ENCODE measurements around the gene SCAPER.
"Not testable (repeated sequence)": the region's sequence is repeated elsewhere in the genome, so short reads cannot be mapped to it uniquely, and the experiment has no call there.

The SCAPER gene

GRCh38 chr15:76787273-76787672 is 117.9 kb downstream of the SCAPER start:
- DNase-seq (ENCODE audit: low spot score) = no peak

- DNase-seq (ENCODE audit: low spot score) = no peak
These were observed 128.2 kb downstream of the SCAPER start for GRCh38 chr15:76776969-76777368.

DNA sequence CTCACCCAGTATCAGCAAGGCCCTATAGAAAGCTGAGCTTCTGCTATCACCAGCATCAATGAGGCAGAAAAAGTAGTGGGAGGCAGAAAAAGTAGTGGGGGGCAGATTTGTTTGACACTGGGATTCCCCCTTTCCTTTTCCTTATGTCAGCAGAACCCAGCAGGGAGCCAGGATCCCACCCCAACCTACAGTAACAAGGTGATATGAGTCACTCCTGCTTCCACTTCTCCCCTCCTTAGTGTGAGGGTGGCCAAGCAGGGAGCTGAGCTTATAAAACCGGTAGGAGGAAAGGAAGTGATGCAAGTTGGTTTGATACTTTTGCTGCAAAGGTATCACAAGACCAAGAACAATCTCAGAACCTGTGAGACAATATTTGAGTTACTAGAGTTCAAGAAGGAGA is 128.7 kb downstream of the SCAPER start:
- DNase-seq (ENCODE audit: low spot score) = no peak

- DNase-seq (ENCODE audit: low spot score) = no peak
These were observed 131.9 kb downstream of the SCAPER start for GRCh38 chr15:76773234-76773633.

- no peak for DNase-seq (ENCODE audit: low spot score)
These were observed 132.4 kb downstream of the SCAPER start for GRCh38 chr15:76772776-76773175.

- DNase-seq (ENCODE audit: low spot score) = no peak
These were observed 141.1 kb downstream of the SCAPER start for GRCh38 chr15:76764004-76764403.

DNA sequence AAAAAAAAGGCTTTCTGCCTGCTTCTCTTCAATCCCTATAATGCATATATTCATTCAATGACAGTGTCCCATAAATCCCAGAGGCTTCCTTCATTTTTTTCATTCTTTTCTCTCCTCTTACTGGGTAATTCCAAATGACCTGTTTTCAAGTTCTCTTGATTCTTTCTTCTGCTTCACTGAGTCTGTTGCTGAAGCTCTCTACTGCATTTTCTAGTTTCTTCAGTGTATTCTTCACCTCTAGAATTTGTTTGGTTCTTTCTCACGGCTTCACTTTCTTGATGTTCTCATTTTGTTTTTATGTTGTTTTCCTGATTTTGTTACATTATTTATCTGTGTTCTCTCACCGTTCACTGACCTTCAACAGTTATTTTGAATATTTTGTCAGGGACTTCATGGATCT is 141.6 kb downstream of the SCAPER start:
- DNase-seq (ENCODE audit: low spot score) = no peak

- no peak for DNase-seq (ENCODE audit: low spot score)
These were observed 148.8 kb downstream of the SCAPER start for GRCh38 chr15:76756381-76756780.

- no peak for DNase-seq (ENCODE audit: low spot score)
These were observed 151.4 kb downstream of the SCAPER start for GRCh38 chr15:76753771-76754170.

- no peak for DNase-seq (ENCODE audit: low spot score)
These were observed 152.0 kb downstream of the SCAPER start for GRCh38 chr15:76753131-76753530.

DNA sequence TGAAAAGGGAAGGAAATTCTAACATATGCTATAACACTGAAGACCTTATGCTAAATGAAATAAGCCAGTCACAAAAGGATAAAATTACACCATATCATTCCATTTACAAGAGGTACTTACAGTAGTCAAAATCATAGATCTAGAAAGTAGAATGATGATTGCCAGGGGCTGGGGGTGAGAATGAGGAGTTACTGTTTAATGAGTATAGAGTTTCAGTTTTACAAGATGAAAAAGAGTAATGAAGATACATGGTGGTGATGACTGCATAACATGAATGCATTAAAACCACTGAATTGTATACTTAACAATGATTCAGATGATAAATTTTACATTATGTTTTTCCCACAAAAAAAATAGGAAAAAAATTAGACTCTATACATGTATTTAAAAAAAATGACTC is 152.6 kb downstream of the SCAPER start:
- no peak for DNase-seq (ENCODE audit: low spot score)

GRCh38 chr15:76737573-76737972 is 167.6 kb downstream of the SCAPER start:
- no peak for DNase-seq (ENCODE audit: low spot score)

DNA sequence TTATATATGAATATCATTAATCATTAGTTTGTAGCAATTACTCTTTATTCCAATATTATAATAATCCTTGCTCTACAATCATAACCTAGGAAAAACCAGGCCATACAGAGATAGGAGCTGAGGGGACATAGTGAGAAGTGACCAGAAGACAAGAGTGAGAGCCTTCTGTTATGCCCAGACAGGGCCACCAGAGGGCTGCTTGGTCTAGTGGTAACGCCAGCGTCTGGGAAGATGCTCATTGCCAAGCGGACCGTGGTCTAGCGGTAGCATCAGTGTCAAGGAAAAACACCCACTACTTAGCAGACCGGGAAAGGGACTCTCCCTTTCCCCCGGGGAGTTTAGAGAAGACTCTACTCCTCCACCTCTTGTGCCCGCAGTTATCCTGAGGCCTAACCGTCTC is 172.8 kb downstream of the SCAPER start:
- DNase-seq (ENCODE audit: low spot score) = not testable (repeated sequence)

- no peak for DNase-seq (ENCODE audit: low spot score)
These were observed 174.9 kb downstream of the SCAPER start for GRCh38 chr15:76730262-76730661.

GRCh38 chr15:76718863-76719262 is 186.3 kb downstream of the SCAPER start:
- DNase-seq (ENCODE audit: low spot score) = no peak

DNA sequence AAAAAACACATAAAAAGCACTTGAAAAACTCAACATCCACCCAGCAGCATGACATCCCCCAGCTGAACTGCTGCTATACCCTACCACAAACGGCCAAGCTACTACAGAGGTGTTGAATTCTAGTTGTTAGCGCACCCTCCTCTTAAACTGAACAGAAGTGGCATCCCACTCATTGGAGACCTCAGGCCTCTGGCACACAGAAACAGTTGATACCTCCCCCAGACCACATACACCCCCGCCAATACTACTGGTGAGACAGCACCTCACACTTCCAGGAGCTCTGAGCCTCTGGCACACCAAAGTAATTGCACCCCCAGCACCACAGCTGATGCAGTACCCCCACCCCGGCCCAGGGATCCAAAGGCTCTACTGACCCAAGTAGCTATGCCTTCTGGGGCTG is 190.2 kb downstream of the SCAPER start:
- no peak for DNase-seq (ENCODE audit: low spot score)

DNA sequence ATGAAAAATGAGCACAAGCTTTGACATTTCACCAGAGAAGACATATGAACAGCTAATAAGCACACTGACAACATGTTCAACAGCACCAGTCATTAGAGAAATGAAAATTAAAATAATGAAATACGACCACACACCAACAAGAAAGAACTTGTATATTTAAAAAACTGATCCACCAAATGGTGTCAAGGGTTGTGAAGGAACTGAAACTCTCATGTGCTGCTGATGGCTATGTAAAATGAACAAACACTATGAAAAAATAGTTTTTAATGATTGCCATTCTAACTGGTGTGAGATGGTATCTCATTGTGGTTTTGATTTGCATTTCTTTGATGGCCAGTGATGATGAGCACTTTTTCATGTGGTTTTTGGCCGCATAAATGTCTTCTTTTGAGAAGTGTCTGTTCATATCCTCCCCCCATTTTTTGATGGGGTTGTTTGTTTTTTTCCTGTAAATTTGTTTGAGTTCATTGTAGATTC is 193.8 kb downstream of the SCAPER start:
- no peak for DNase-seq (ENCODE audit: low spot score)

GRCh38 chr15:76704032-76704431 is 201.1 kb downstream of the SCAPER start:
- not testable (repeated sequence) for DNase-seq (ENCODE audit: low spot score)

DNA sequence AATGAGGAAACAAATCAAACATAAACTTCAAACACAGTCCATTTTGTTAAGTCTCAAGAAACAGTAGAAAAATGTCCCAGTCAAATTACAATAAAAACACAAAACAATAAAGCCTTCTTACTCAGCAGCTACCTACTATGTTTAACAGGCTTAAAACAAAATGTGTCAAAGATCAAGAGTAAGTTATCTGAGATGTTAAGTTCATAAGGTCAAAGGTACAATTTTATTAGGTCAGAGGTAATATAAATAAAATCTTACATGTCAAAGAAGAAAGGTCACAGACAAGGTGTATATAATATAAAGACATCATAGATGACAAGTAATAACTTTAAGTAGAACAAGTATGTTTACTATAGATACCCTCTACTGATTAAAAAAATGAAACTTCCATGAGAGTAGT is 208.3 kb downstream of the SCAPER start:
- DNase-seq (ENCODE audit: low spot score) = no peak

DNA sequence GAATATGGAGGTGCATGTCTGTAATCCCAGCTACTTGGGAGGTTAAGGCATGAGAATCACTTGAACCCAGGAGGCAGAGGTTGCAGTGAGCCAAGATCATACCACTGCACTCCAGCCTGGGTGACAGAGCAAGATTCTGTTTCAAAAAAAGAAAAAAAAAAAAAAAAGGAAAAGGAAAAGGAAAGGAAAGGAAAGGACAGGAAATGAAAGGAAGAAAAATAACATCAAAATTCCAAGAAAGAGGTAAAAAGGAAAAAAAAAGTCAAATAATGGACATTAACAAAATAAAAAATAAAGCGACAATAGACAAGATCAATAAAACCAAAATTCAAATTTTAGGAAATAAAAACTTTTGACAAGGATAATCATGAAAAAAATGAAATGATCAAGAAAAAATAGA is 212.6 kb downstream of the SCAPER start:
- not testable (repeated sequence) for DNase-seq (ENCODE audit: low spot score)

- not testable (repeated sequence) for DNase-seq (ENCODE audit: low spot score)
These were observed 217.5 kb downstream of the SCAPER start for GRCh38 chr15:76687592-76687991.

GRCh38 chr15:76684002-76684401 is 221.1 kb downstream of the SCAPER start:
- DNase-seq (ENCODE audit: low spot score) = no peak

DNA sequence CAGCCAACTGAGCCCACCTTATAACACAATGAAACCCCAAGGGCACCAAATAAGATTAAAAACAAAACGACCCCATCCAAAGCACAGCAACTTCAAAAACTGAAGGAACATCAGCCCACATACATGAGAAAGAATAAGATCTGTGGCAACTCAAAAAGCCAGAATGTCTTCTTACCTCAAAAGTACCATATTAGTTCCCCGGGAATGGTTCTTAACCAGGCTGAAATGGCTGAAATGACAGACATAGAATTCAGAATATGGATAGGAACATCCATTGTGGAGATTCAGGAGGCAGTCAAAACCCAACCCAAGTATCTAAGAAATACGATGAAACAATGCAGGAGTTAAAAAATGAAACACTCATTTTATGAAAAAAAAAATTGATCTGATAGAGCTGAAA is 222.3 kb downstream of the SCAPER start:
- DNase-seq (ENCODE audit: low spot score) = no peak

DNA sequence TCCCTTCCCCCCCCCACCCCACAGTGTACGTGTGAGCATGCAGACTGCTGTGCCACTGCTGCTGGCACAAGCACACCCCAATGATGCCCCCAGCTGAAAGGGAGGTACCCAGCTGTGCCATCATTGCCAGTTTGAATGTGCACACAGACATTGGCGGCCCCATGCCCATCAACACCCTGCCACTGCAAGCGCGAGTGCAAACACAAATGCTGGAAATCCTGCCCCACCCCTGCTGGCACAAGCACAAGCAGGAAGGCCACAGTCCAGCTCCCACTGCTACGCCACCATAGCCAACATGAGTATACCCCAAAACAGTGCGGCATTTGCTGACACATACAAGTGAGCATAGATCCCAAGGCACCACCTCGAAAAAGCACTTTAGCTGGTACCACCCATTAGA is 222.9 kb downstream of the SCAPER start:
- DNase-seq (ENCODE audit: low spot score) = no peak

DNA sequence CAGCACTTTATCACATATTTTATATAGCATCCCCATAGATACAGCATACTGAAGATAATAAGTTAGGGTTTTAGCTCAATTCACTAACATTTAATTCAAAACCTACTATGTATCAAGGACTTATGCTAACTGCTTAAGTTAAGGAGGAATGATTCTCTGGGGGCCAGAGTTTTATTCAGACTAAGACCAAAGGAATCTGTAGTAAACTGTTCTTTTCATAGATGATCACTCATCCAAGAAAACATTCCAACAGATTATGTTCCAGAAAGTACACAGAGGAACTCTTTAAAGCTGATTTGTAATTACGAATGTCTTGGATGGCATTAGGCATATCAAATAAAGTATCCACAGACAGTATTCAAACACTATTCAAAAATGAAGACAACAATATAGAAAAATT is 226.4 kb downstream of the SCAPER start:
- DNase-seq (ENCODE audit: low spot score) = no peak

All from hematopoietic multipotent progenitor cell treated with erythropoietin and hydrocortisone succinate and interleukin-3 and kit ligand, for 17 days (in vitro differentiated cells).